Fibroblast of skin of right biceps (primary cell): Measurements from ENCODE around the gene TM7SF2.
A peak's percentile ranks its signal among the peaks of the same experiment; 100 is the strongest.

Experiments used
- DNase-seq: peaks from one replicate; pipeline ENCODE4 v3.0.0-alpha.2; 2013

The TM7SF2 gene

GRCh38 chr11:65111744-65112545, at the start of gene TM7SF2:
TSS of gene TM7SF2 (plus strand) at chr11:65111872. CDS start at chr11:65112016, 144 bp downstream.
- DNase-seq: peak; percentile 85

GRCh38 chr11:65063532-65063931, 48.1 kb upstream of the TM7SF2 start:
- no peak for DNase-seq

- no peak for DNase-seq
These were observed 46.8 kb upstream of the TM7SF2 start for GRCh38 chr11:65064847-65065240.

- no peak for DNase-seq
These were observed 45.8 kb upstream of the TM7SF2 start for GRCh38 chr11:65065851-65066250.

- DNase-seq: no peak
These were observed 45.4 kb upstream of the TM7SF2 start for GRCh38 chr11:65066315-65066714.

- DNase-seq: no peak
These were observed 44.8 kb upstream of the TM7SF2 start for GRCh38 chr11:65066805-65067291.

- no peak for DNase-seq
These were observed 44.2 kb upstream of the TM7SF2 start for GRCh38 chr11:65067446-65067845.

- no peak for DNase-seq
These were observed 42.5 kb upstream of the TM7SF2 start for GRCh38 chr11:65069217-65069616.

GRCh38 chr11:65071907-65072630, 39.6 kb upstream of the TM7SF2 start:
- DNase-seq: no peak

- no peak for DNase-seq
These were observed 39.1 kb upstream of the TM7SF2 start for GRCh38 chr11:65072631-65072966.

GRCh38 chr11:65077451-65077850, 34.2 kb upstream of the TM7SF2 start:
- no peak for DNase-seq

- peak; percentile 21 for DNase-seq
These were observed 33.5 kb upstream of the TM7SF2 start for GRCh38 chr11:65078151-65078550.

GRCh38 chr11:65078786-65079342, 32.8 kb upstream of the TM7SF2 start:
- DNase-seq: no peak

GRCh38 chr11:65083134-65083833, 28.4 kb upstream of the TM7SF2 start:
- no peak for DNase-seq

GRCh38 chr11:65083834-65084597, 27.7 kb upstream of the TM7SF2 start, which contains the start of the genes CDCA5 and ZFPL1:
TSS of gene CDCA5 (minus strand) at chr11:65084040. CDS start at chr11:65083978, 62 bp downstream.
TSS of gene ZFPL1 (plus strand) at chr11:65084222. CDS start at chr11:65084699, 477 bp downstream.
- DNase-seq: peak; percentile 96

- no peak for DNase-seq
These were observed 26.9 kb upstream of the TM7SF2 start for GRCh38 chr11:65084598-65085375.

GRCh38 chr11:65085446-65085845, 26.2 kb upstream of the TM7SF2 start:
- DNase-seq: no peak

GRCh38 chr11:65086809-65087208, 24.9 kb upstream of the TM7SF2 start:
- no peak for DNase-seq

- no peak for DNase-seq
These were observed 24.5 kb upstream of the TM7SF2 start for GRCh38 chr11:65087216-65087615.

- DNase-seq: no peak
These were observed 23.8 kb upstream of the TM7SF2 start for GRCh38 chr11:65087827-65088226.

- DNase-seq: no peak
These were observed 22.1 kb upstream of the TM7SF2 start for GRCh38 chr11:65089621-65090020.
